ENCODE results near the gene POU5F2. TPM values are rescaled to one million over a fixed set of nuclear protein-coding genes. Genes with fewer than 3 reads are reported as not detected.

The POU5F2 gene
- total and polyA plus RNA-seq, 2 donors (not counting 1 experiment from before 2014, with no cell fraction given), result 0.12 to 4.6 TPM

DNA sequence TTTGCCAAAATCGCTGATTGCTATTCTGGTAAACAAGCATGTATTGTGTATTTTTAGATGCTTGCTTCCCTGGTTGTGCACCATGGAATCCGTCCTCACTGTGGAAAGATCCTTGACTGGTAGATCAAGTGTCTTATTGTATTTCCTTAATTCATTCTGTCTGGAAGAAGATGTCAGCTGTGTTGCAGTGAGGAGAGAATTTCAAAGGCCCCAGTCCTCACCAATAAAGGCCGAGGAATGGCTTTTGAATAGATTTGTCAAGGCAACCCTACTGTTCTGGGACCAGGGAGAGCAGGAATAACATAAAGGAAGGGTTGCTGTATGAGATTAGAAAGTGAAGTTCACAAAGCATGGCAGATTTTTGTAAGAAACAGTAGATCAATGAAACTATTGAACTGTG lies 36.2 kb upstream of the POU5F2 start:
- H3K4me1 Mint-ChIP-seq, result no peaks in the 10 kb centered on the region
- intact Hi-C loops (cut with micrococcal nuclease), result no loop called here
- Histone ChIP-seq H3K27me3 (replicated peaks in 1 of 4; ENCODE audit: control extremely low read depth in 1 of 4, control insufficient read depth in 3 of 4, insufficient read depth in 4 of 4, low read length in 3 of 4) (no peaks in the 10 kb centered on the region), H3K4me2 (replicated peaks; ENCODE audit: low read depth, low read length, poor library complexity, severe bottlenecking) (no peak overlapping the region), H3K79me2 (ENCODE audit: control insufficient read depth, insufficient read depth, low read length) (no peaks in the 10 kb centered on the region), H3K27ac (ENCODE audit: low read length in 2 of 2) (no peak overlapping the region), H3K36me3 (replicated peaks in 1 of 2; ENCODE audit: control extremely low read depth in 1 of 2, control insufficient read depth in 1 of 2, extremely low read depth in 1 of 2, insufficient read depth in 2 of 2, low read length in 1 of 2) (peaks cover 8 to 26% of the 10 kb centered on the region in 2 experiments), H3K4me3 (ENCODE audit: control extremely low read depth in 1 of 5, extremely low read depth in 1 of 5, insufficient read depth in 1 of 5, low read depth in 2 of 5, low read length in 4 of 5) (no peak overlapping the region), H2AFZ (ENCODE audit: insufficient read depth, low read depth, low read length, poor library complexity, severe bottlenecking) (no peak overlapping the region), H3K9me3 (ENCODE audit: control extremely low read depth in 1 of 3, control insufficient read depth in 2 of 3, insufficient read depth in 1 of 3, low read length in 2 of 3) (peaks cover 0 to 4% (median 3%) of the 10 kb centered on the region in 3 donors), H3K4me1 (ENCODE audit: control insufficient read depth in 2 of 2, insufficient read depth in 2 of 2, low read length in 2 of 2) (no peaks in the 10 kb centered on the region), H3K9ac (ENCODE audit: low read length) (no peak overlapping the region), H4K20me1 (ENCODE audit: control insufficient read depth, insufficient read depth, low read length, poor library complexity, severe bottlenecking) (no peaks in the 10 kb centered on the region)
- TF ChIP-seq, protein P1, sequence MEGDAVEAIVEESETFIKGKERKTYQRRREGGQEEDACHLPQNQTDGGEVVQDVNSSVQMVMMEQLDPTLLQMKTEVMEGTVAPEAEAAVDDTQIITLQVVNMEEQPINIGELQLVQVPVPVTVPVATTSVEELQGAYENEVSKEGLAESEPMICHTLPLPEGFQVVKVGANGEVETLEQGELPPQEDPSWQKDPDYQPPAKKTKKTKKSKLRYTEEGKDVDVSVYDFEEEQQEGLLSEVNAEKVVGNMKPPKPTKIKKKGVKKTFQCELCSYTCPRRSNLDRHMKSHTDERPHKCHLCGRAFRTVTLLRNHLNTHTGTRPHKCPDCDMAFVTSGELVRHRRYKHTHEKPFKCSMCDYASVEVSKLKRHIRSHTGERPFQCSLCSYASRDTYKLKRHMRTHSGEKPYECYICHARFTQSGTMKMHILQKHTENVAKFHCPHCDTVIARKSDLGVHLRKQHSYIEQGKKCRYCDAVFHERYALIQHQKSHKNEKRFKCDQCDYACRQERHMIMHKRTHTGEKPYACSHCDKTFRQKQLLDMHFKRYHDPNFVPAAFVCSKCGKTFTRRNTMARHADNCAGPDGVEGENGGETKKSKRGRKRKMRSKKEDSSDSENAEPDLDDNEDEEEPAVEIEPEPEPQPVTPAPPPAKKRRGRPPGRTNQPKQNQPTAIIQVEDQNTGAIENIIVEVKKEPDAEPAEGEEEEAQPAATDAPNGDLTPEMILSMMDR (IDR thresholded peaks at IDR 0.05), result no peak
- no peak for TF ChIP-seq EZH2 (IDR thresholded peaks at IDR 0.05; ENCODE audit: borderline replicate concordance, insufficient read depth, low read depth, low read length, poor library complexity, severe bottlenecking)
- DNase-seq, result no peak
- POLR2A ChIA-PET, result no interaction called here
- ATAC-seq (ENCODE audit: low read depth), result no peak
- CTCF ChIA-PET, result no interaction called here
- H3K4me3 Mint-ChIP-seq, result no peak overlapping the region
- H3K9me3 Mint-ChIP-seq (ENCODE audit: insufficient read depth), result no peaks in the 10 kb centered on the region
- H3K27me3 Mint-ChIP-seq, result no peaks in the 10 kb centered on the region
- no CpG with 5 or more reads among the region's 3 CpGs for WGBS (ENCODE audit: insufficient coverage)
- no peak overlapping the region for H3K27ac Mint-ChIP-seq

DNA sequence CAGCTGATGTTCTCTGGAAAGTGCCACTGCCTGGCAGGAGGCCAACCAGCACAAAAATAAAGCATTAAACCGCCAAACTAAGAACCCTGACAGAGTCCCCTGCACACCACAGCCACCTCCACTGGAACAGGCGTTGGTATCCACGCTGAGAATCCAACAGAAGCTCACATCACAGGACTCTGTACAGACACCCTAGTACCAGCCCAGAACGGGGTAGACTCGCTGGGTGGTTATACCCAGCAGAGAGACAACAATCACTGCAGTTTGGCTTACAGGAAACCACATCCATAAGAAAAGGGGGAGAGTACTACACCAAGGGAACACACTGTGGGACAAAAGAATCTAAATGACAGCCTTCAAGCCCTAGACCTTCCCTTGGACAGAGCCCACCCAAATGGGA lies 15.0 kb upstream of the POU5F2 start:
- Mint-ChIP-seq H3K27me3 (no peaks in the 10 kb centered on the region), H3K4me1 (peaks cover 5% of the 10 kb centered on the region), H3K27ac (no peak overlapping the region), H3K9me3 (ENCODE audit: insufficient read depth) (peaks cover 9% of the 10 kb centered on the region), H3K4me3 (no peak overlapping the region)
- intact Hi-C loops (cut with micrococcal nuclease), result no loop called here
- ChIA-PET CTCF (no interaction called here), POLR2A (no interaction called here)
- H3K79me2 ChIP-seq (ENCODE audit: control insufficient read depth, insufficient read depth, low read length), result no peaks in the 10 kb centered on the region
- H3K4me2 ChIP-seq (replicated peaks; ENCODE audit: low read depth, low read length, poor library complexity, severe bottlenecking), result no peak overlapping the region
- H3K9me3 ChIP-seq (ENCODE audit: control extremely low read depth in 1 of 3, control insufficient read depth in 2 of 3, insufficient read depth in 1 of 3, low read length in 2 of 3), result peaks cover 0 to 9% (median 6%) of the 10 kb centered on the region in 3 donors
- H3K4me1 ChIP-seq (ENCODE audit: control insufficient read depth in 2 of 2, insufficient read depth in 2 of 2, low read length in 2 of 2), result no peaks in the 10 kb centered on the region
- H3K27ac ChIP-seq (ENCODE audit: low read length in 2 of 2), result no peak overlapping the region
- no peak for ATAC-seq (ENCODE audit: low read depth)
- no peaks in the 10 kb centered on the region for H3K36me3 ChIP-seq (replicated peaks in 1 of 2; ENCODE audit: control extremely low read depth in 1 of 2, control insufficient read depth in 1 of 2, extremely low read depth in 1 of 2, insufficient read depth in 2 of 2, low read length in 1 of 2)
- no peak overlapping the region for H2AFZ ChIP-seq (ENCODE audit: insufficient read depth, low read depth, low read length, poor library complexity, severe bottlenecking)
- no peak overlapping the region for H3K4me3 ChIP-seq (ENCODE audit: control extremely low read depth in 1 of 5, extremely low read depth in 1 of 5, insufficient read depth in 1 of 5, low read depth in 2 of 5, low read length in 4 of 5)
- no peaks in the 10 kb centered on the region for H3K27me3 ChIP-seq (replicated peaks in 1 of 4; ENCODE audit: control extremely low read depth in 1 of 4, control insufficient read depth in 3 of 4, insufficient read depth in 4 of 4, low read length in 3 of 4)
- 98% methylated on average over 5 of the region's 5 CpGs for WGBS (ENCODE audit: insufficient coverage)
- TF ChIP-seq, protein P1 (IDR thresholded peaks at IDR 0.05), result no peak
- TF ChIP-seq EZH2 (IDR thresholded peaks at IDR 0.05; ENCODE audit: borderline replicate concordance, insufficient read depth, low read depth, low read length, poor library complexity, severe bottlenecking), result no peak
- DNase-seq, result no peak
- H4K20me1 ChIP-seq (ENCODE audit: control insufficient read depth, insufficient read depth, low read length, poor library complexity, severe bottlenecking), result no peaks in the 10 kb centered on the region
- no peak overlapping the region for H3K9ac ChIP-seq (ENCODE audit: low read length)

All from B cell (primary cell).